Measurements from ENCODE around the gene GPA33.

- TF ChIP-seq, protein P1, sequence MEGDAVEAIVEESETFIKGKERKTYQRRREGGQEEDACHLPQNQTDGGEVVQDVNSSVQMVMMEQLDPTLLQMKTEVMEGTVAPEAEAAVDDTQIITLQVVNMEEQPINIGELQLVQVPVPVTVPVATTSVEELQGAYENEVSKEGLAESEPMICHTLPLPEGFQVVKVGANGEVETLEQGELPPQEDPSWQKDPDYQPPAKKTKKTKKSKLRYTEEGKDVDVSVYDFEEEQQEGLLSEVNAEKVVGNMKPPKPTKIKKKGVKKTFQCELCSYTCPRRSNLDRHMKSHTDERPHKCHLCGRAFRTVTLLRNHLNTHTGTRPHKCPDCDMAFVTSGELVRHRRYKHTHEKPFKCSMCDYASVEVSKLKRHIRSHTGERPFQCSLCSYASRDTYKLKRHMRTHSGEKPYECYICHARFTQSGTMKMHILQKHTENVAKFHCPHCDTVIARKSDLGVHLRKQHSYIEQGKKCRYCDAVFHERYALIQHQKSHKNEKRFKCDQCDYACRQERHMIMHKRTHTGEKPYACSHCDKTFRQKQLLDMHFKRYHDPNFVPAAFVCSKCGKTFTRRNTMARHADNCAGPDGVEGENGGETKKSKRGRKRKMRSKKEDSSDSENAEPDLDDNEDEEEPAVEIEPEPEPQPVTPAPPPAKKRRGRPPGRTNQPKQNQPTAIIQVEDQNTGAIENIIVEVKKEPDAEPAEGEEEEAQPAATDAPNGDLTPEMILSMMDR (tag by site-specific recombination; IDR thresholded peaks at IDR 0.05): peak; percentile 53; the same call in 1 of the 2 replicates
- TF ChIP-seq ZBTB8A (tag by site-specific recombination; IDR thresholded peaks at IDR 0.05): no peak
- no peak for TF ChIP-seq ZNF274 (IDR thresholded peaks at IDR 0.05; ENCODE audit: low read length)
- no peak for TF ChIP-seq ZNF274 (tag by site-specific recombination; IDR thresholded peaks at IDR 0.05; ENCODE audit: borderline replicate concordance)
- TF ChIP-seq SETDB1 (IDR thresholded peaks at IDR 0.05; ENCODE audit: insufficient read length, low read length): no peak
- no peak for TF ChIP-seq ZNF223 (tag by site-specific recombination; IDR thresholded peaks at IDR 0.05)
- TF ChIP-seq KLF16 (tag by site-specific recombination; IDR thresholded peaks at IDR 0.05): no peak
- TF ChIP-seq ZBTB21 (tag by site-specific recombination; IDR thresholded peaks at IDR 0.05): no peak
- TF ChIP-seq, protein P2, sequence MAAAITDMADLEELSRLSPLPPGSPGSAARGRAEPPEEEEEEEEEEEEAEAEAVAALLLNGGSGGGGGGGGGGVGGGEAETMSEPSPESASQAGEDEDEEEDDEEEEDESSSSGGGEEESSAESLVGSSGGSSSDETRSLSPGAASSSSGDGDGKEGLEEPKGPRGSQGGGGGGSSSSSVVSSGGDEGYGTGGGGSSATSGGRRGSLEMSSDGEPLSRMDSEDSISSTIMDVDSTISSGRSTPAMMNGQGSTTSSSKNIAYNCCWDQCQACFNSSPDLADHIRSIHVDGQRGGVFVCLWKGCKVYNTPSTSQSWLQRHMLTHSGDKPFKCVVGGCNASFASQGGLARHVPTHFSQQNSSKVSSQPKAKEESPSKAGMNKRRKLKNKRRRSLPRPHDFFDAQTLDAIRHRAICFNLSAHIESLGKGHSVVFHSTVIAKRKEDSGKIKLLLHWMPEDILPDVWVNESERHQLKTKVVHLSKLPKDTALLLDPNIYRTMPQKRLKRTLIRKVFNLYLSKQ (tag by site-specific recombination; IDR thresholded peaks at IDR 0.05; ENCODE audit: borderline replicate concordance): no peak
- no peak for TF ChIP-seq KLF9 (tag by site-specific recombination; IDR thresholded peaks at IDR 0.05; ENCODE audit: low read depth)
- TF ChIP-seq ZBTB7A (tag by site-specific recombination; IDR thresholded peaks at IDR 0.05; ENCODE audit: low read depth): no peak
Observed at GRCh38 chr1:167052389-167052788, 37.8 kb downstream of the GPA33 start.
